ENCODE results near the gene SLC48A1.
A peak's percentile ranks its signal among the peaks of the same experiment; 100 is the strongest.
"Not testable (repeated sequence)": the region's sequence is repeated elsewhere in the genome, so short reads cannot be mapped to it uniquely, and the experiment has no call there.

Gene SLC48A1

DNA sequence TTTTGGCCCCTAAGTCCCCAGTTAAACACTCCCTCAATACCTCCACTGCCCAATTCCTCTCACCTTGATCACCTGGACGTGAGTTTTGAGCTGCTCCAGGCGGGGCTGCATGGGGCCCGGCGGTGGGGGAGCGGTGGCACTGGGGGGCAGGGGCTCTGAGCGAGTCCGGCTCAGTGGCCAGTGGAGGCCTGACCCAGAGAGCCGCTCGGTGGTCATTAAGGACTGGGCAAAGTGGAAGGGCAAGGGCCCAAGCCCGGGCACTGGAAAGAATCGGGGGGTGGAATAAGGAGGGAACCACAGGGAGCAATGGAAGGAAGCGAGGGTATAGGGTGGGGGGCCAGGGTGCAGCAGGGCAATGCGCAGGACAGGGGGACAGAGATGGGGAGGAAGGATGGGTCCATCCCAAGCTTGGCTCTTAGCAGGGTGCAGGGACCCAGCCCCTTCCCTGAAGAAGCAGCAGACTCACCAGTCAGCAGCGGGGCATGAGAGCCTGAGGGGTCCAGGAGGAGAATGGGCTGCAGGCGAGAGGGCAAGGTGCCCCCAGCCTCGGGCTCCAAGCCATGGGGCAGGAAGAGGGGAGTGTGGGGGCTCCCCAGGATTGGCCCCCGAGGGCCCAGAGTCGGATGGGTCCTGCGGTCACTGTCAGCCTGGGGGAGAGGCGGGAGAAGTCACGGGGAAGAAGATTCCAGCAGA, 22.2 kb downstream of the SLC48A1 start:
- DNase-seq: no peak

- DNase-seq: no peak
These were observed 22.9 kb downstream of the SLC48A1 start for GRCh38 chr12:47795814-47796411.

DNA sequence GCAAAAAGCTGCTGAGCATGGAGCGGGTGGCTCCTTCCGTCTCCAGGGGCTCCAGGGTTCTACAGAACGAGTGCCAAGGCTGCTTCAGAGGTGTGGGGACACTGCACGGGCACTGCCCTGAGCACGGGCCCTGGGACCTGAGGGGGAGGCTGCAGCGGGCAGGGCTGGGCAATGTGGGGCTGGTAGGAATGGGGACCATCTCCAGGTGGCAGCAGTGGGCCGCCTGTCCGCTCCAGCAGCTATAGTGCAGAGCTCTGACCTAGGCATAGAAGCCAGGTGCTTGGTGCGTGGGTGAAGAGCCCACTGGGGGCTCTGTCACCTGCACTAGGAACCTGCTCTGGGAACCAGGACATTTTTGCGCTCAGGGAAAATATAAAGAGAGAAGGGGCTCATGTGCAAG, 24.4 kb downstream of the SLC48A1 start:
- DNase-seq: no peak

DNA sequence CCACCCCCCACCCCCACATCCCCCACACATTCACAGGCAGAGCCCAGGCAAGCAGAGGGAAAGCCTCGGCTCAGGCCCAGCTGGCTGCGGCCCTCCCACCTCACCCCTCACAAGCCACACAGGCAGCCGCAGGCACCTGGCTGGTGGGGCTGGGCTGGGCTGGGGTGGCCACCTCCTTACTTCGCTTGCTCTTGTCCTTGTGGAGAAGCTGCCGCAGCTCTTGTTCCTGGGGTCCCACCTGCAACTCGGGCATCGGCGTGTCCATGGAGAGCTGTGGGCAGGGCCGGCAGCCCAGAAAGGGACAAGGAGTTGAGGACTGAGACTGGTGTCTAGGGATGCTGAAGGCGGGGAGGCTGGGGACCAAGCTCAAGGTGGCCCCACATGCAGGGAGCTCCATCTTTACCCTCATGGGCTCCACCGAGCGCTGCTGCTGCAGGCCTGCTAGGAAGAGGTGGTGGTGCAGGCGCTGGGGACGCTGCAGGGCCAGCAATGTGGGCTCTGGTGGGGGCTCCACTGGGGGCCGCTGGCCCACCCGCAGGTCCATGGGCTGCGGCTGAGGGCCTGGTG, 25.4 kb downstream of the SLC48A1 start:
- DNase-seq: no peak

DNA sequence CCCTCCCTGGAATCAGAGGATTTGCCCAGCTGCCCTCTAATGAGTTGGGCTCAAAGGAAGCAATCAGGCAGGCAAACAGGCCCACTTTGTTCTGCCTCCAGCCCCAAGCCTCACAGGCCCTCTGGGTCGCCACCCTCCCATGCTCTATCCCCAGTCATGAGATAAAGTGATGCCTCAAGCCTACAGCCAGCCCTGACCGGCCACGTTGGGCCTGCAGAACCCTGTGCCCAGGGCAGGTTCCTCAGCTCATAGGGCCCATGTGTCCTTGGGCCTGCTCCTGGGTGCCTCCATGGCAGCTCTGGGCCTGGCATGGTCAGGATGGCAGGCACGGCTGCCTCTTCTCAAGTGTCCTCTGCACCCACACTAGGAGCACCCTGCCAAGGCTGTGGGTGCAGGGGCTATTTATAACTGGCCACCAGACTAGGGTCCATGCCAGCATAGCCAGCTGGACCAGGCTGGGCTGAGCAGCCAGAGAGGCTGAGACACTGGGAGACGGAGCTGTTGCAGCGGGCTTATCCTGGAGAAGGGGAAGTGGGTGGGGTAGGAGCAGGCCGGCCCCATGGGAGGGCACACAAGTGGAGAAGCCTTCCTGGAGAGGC, 26.4 kb downstream of the SLC48A1 start:
- no peak for DNase-seq

DNA sequence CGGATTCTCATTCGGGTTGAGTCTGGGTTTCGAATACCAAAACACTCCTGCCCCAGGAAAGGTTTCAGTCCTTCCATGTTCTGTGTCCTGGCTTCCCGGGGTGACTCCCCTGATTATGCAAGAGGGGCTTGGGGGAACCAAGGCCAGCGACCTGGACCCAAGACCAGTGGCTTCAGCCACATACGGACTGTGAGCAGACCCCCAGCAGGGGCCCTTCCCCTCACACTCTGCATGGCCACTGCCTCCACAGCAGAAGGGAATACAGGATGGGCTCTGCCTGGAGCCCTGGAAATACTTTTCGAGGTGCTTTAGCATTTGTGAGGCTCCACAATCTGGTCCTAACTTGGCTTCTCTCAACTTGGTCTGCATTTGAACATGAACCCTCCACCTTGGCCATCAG, 27.5 kb downstream of the SLC48A1 start:
- DNase-seq: no peak

DNA sequence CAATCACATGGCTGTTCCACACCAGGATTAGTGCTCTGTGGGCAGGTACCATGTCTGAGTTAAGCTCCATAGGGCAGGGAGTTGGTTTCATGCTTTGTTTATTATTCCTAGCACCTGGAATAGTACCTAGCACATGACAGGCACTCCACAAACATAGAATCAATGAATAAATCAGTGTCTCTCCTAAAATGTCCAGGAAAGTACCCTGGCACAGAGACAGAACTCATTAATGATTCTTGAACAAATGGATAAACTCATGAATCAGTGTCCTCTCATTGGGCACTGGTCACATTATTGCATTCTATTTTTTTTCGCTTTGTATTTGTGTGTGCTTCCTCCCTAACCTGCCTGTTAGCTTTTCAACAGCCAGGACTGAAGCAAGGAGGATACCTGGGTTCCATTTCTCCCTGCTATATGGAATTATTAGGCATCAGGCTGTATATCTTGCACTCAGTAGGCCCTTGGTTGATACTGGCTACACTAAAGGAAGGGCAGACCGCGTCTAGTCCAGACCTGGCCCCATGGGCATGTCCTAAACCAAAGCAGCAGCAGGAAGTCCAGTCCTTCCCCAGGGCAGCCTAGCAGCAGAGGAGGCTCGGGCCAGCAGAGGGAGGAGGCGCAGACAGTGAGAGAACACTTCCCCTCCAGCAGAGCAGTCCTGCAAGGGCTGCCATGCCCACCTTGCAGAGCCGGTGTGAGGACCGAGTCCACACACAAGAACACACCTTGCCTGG, 28.3 kb downstream of the SLC48A1 start:
- no peak for DNase-seq

- DNase-seq: no peak
These were observed 28.8 kb downstream of the SLC48A1 start for GRCh38 chr12:47801904-47802246.

DNA sequence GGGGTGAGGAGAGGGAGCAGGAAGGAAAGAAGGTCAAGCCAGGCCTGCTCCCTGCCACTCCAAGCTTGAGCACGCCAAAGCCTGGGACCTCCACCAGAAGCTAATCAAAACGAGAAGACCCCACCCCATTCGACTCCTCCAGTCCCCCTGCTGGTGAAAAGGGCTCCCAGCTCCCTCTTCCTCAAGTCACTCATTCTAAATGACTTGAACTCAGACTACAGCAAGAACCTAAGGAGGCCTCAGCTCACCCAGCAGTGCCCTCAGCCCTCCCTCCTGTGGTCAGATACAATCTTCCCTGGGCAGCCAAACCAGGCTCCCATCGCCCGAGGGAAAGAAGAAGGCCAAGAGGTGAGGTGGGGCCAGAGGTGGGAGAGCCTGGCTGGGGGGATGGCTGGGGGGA, 29.3 kb downstream of the SLC48A1 start:
- DNase-seq: no peak

GRCh38 chr12:47803191-47803875, 30.3 kb downstream of the SLC48A1 start:
- no peak for DNase-seq

DNA sequence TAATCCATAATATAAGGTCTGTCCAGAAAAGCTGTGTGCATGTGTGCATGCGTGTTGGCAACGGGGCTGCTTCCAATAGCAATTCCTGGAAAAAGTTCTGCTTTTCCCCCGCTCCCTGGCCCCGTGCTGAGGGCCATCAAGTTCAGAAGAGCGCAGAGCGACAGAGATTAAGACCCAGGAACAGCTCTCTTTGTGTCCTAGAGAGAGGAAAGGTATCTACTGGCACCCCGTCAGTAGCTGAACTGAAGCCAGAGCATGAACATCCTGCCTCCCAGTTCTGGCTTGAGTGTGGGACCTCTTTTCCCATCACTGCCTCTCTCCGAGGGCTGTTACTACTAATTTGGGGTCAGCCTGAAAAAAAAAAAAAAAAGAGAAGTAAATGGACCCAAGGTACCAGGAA, 31.1 kb downstream of the SLC48A1 start:
- no peak for DNase-seq

GRCh38 chr12:47805417-47805816, 32.4 kb downstream of the SLC48A1 start:
- no peak for DNase-seq

DNA sequence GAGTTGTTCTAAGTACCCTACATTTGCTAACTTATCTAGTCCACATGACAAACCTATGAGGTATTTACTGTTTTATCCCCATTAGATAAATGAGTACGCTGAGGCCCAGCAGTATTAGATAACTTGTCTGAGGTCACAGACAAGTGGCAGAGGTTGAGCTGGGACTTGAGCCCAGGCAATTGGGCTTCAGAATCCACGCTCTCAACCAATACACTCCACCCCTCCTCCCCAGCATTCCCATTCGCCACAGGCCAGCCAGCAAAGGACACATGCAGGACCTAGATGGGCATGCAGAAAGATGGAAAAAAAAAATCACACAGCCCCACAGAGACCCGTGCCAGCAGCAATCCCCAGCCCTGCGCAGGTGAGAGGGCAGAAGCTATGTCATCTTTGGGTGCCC, 34.3 kb downstream of the SLC48A1 start:
- DNase-seq: no peak

DNA sequence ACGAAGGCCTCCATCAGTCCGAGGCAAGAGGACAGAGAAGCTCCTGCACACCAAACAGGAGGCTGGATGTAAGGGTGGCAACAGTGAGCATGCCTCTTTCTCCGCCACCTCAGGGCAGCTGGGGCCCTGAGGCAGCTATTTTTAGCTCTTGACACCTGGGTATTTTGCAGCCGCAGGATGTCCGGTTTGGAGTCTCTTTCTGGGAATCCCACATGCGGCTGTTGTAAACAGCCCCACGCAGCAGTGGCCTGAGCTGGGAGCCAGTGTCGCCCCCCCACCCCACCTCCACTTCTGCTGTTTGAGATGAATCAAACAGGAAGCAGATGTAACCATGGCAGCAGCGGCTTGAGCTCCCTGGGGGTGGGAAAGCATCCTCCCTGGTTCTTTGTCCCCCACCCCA, 35.0 kb downstream of the SLC48A1 start:
- DNase-seq: peak; percentile 28

DNA sequence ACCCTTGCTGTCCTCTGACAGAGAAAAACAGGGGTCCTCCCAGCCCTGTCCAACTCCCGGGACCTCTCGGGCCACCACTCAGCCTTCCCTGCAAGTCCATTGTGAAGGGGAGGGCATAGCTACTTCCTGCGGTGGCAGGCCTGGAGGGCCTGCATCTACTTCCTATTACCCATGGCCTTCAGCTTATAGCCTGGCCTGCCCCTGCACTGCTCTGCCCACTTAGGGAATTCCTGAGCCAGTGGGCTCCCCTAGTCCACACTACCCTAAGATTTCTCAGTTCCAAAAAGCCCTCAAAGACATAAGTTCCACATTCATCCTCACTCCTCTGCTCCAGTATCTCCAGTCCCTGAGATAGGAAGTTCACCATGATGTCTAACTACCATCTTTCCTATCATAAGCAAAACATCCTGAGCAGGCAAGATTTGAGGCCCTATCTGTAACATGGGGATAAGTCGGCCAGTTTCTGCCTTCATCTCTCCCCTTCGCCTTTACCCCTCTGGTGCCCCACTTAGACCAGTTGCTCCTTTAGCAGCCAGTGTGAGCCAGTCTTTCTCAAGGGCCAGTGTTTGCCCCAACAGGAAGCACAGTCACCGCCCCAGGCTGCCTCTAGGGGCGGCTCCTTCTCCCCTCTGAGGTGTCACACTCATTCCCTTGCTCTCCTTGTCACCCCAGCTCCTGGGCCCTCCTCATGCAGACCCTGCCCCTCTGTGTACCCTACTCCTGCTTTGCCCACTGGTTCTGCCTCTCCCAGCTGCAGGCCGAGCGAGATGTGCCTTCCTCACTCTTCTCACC, 35.7 kb downstream of the SLC48A1 start:
- no peak for DNase-seq

GRCh38 chr12:47809518-47809917, 36.5 kb downstream of the SLC48A1 start:
- not testable (repeated sequence) for DNase-seq

- DNase-seq: no peak
These were observed 38.0 kb downstream of the SLC48A1 start for GRCh38 chr12:47811072-47811396.

DNA sequence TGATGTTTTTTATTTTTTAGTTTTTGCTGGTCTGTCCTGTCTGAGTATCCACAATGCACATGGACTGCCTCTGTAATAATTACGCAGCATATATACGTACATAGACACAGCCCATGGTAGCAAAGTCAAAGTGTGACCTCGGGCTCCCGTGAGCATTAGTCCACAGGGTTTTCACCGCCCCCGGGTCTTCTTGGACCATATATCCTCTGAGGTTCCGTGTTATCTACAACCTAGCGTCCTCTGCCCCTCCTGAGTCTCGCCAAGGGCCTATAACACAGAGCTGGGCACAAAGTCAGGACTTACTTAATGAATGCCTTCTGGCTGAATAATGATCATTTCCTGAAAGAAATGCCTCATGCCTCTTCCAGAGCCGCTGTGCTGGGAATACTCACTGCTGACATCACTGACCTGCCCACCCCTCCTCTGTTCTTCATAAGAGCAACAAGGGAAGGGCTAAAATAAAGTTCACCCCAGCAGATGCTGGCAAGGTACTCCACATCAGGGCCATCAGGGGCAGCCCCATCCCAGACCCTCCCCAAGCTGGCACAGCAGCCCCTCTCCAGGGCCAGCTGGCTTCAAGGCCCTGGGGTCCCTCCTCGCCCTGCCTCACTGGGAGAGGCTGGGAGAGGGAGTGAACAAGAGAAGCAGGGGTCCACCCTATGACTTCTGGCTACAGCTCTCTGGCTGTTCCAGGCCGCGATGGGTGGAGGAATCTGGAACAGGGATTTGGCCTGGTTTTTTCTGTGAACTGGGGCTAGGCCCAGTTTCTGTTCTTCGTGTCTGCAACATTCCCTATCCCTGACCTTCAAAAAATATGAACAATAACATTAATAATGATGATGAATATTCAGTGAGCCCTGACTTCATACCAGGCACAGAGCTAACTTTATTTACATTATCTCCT, 38.8 kb downstream of the SLC48A1 start:
- DNase-seq: no peak

DNA sequence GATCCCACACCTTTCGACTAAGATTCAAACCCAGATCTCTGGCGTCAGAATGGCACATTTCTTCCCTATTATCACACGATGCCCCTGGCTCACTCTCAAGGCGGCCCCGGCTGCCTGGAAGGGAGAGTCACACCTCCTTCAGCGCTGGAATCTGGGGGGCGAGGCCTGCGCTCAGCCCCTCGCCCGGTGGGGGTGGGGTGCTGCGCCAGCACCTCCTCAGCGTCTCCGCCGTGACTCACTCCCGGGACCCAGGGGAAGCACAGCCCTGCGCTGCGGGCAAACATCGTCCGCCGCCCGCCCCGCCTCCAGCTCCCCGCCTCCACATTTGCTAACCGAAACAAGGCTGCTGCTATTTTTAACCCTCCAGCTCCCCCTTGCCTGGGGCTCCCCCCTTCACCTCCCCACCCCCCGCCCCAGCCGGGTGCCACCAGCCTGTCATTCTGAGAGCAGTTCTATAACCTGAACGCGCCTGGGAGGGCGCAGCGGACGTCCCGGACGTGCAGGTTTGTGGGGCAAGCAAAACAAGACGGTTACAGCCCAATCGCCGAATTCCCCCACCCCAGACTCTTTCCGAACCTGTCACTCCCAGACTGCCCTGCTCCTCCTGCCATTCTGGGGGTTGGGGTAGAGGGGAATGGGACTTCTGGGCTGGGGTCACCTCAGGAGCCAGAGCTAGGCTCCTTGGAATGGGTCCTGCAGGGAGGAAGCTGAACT, 39.9 kb downstream of the SLC48A1 start:
- DNase-seq: no peak

DNA sequence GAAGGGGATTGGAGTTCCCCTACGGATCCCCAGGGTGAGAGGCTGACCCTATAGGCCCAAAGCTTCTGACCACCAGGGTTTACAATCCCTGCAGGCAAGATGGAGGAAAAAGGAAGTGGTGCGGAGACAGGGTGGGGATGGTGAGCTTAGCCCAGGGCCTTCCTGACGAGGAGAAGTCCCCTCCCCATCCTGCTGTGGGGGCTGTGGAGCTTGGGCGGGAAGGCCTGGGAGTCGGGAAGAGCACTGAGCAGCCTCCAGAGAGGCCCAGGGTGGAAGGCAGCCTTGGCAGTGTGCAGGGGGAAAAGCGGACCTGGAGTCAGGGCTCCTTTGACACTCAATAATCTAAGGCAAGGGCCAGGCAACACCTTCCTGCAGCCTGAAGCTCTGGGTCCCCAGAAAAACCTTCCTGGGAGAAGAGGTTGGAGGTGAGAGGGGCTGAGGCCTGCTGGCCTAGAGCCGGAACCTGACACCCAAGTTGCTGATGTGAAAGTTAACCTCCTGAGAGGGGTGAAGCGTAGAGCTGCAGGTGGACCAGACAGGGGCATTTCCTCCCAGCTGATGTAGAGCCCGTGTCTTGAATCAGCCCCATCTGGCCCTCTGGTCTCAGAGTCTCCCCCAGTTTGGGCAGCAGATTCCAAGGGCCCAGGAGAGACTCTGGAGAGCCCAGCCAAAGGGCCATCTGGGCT, 40.6 kb downstream of the SLC48A1 start:
- no peak for DNase-seq
